ENCODE data around the gene MASTL.

MASTL gene

DNA sequence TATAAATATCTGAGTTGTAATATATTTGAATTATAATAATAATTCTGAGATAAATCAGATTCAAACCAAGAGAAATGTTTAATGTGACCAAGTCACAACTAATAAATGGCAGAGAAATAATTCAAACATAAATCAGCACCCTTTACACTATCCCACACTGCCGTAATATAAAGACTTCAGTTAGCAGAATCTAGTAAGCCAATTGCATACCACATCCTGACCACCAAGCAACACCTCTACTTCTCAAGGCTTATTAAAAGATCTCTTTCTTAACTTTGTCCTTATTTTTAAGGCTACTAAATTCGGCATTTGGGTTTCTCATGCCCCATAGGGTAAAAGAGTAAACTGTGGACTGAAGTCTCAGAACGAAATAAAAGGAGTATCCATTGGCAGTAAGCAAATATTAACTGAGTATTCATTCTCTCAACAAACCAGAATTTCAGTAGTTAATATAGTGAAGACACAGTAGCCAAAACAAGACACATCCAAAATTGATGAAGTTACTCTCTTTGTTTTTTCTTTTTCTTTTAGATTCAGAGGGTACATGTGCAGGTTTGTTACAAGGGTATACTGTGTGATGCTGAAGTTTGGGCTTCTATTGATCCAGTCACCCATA is 70.6 kb downstream of the MASTL start:
- DNase-seq (ENCODE audit: low read depth): no peak

GRCh38 chr10:27230022-27230421 is 74.9 kb downstream of the MASTL start:
- no peak for DNase-seq (ENCODE audit: low read depth)

GRCh38 chr10:27235706-27236105 is 80.6 kb downstream of the MASTL start:
- no peak for DNase-seq (ENCODE audit: low read depth)

Measured in stimulated activated CD8-positive, alpha-beta memory T cell treated with anti-CD3 and anti-CD28 coated beads, Interleukin-7, amount 100 ng/mL, for 24 hours (primary cell).